GM12878 (cell line): ENCODE results near the gene HCFC1. TPM values are rescaled to one million over a fixed set of nuclear protein-coding genes. Genes with fewer than 3 reads are reported as not detected.
A peak's percentile ranks its signal among the peaks of the same experiment; 100 is the strongest.

Experiments
- ASH2L ChIP-seq: fragments of 300-600, 200-600 bp; sonication (generic); IDR thresholded peaks from 2 replicates; pipeline ENCODE4 v1.6.1; 2017; ENCODE audit warnings: low read depth, mild to moderate bottlenecking, borderline replicate concordance
- BCLAF1 ChIP-seq: fragments of 450-650 bp; IDR thresholded peaks from 2 replicates; pipeline ENCODE4 v1.6.1; 2017; ENCODE audit warnings: antibody characterized with exemption, mild to moderate bottlenecking, moderate library complexity
- CBFB ChIP-seq: IDR thresholded peaks from 2 replicates; pipeline ENCODE4 v1.6.1; 2016; ENCODE audit warnings: antibody characterized with exemption, low read depth
- FOXK2 ChIP-seq: fragments of 450-650 bp; IDR thresholded peaks from 2 replicates; pipeline ENCODE4 v1.6.1; 2017; ENCODE audit warnings: mild to moderate bottlenecking, moderate library complexity
- IRF3 ChIP-seq: fragments of 450-650 bp; IDR thresholded peaks from 2 replicates; pipeline ENCODE4 v1.6.1; 2014; ENCODE audit warnings: mild to moderate bottlenecking
- NR2C2 ChIP-seq: IDR thresholded peaks from 2 replicates; pipeline ENCODE4 v1.6.1; 2011; ENCODE audit warnings: borderline replicate concordance, low read depth; ENCODE audit not compliant: control insufficient read depth, insufficient read length
- POLR2A ChIP-seq: IDR thresholded peaks from 2 replicates; pipeline ENCODE4 v1.6.1; 2011; ENCODE audit warnings: low read depth, mild to moderate bottlenecking, low read length
- RB1 ChIP-seq: fragments of 450-650 bp; formaldehyde crosslinking; IDR thresholded peaks from 2 replicates; pipeline ENCODE4 v1.6.1; 2017; ENCODE audit warnings: mild to moderate bottlenecking, borderline replicate concordance
- SMAD5 ChIP-seq: IDR thresholded peaks from 2 replicates; pipeline ENCODE4 v1.6.1; 2016; ENCODE audit warnings: antibody characterized with exemption, low read depth
- SMARCA5 ChIP-seq: fragments of 450-650 bp; IDR thresholded peaks from 2 replicates; pipeline ENCODE4 v1.6.1; 2017; ENCODE audit warnings: mild to moderate bottlenecking
- SP1 ChIP-seq: IDR thresholded peaks from one replicate; pipeline ENCODE4 v1.6.1; 2011; ENCODE audit warnings: low read depth, low read length
- ZNF274 ChIP-seq: IDR thresholded peaks from one replicate; pipeline ENCODE4 v1.8.0; 2011; ENCODE audit not compliant: insufficient read length, insufficient read depth
- polyA plus RNA-seq, 11 experiments: library from polyadenylated mRNA; depleted of rRNA in 4 of 11; unstranded in 6 of 11; stranded (reverse) in 5 of 11; fragments of >200 nt; fragmentation: Nextera tagmentation in 4 of 11; fragmentation: Illumina TruSeq in 1 of 11; extraction: Ambion mirVana in 4 of 11; extraction: Trizol in 1 of 11; gene quantifications; 1 replicate in 1 of 11; 2 replicates in 10 of 11; pipeline versions ENCODE4 v1.2.1 to v1.2.3, GENCODE V29; 2011 to 2016; ENCODE audit warnings: inconsistent platforms in 2 of 11, missing spikeins in 2 of 11, low read depth in 1 of 11
- total RNA-seq, 4 experiments: library from RNA; depleted of rRNA in 3 of 4; stranded (reverse); fragments of >200 nt in 3 of 4; fragmentation: Illumina TruSeq in 1 of 4; extraction: Trizol in 1 of 4; gene quantifications; 2 replicates each; pipeline versions ENCODE4 v1.2.1 to v1.2.3, GENCODE V29; 2013 to 2021

HCFC1 gene
- total and polyA plus RNA-seq, 10 of the 15 experiments (the other 5 are each of a cell fraction or from before 2014, with no cell fraction given) = 3.9 to 92.7 (median 23.5) TPM

- no peak for TF ChIP-seq BCLAF1
- peak; percentile 92 for TF ChIP-seq POLR2A
- TF ChIP-seq RB1 = no peak
- TF ChIP-seq FOXK2 = no peak
- TF ChIP-seq SMAD5 = no peak
- TF ChIP-seq SP1 = peak; percentile 46
- TF ChIP-seq IRF3 = no peak
- no peak for TF ChIP-seq NR2C2
- TF ChIP-seq CBFB = no peak
- TF ChIP-seq SMARCA5 = no peak
- TF ChIP-seq ZNF274 = no peak
- TF ChIP-seq ASH2L = no peak
Observed at GRCh38 chrX:153926552-153926857, 45.1 kb downstream of the HCFC1 start (continued).
